H9 (cell line): ENCODE results near the gene ABCC11. TPM values are rescaled to one million over a fixed set of nuclear protein-coding genes. Genes with fewer than 3 reads are reported as not detected.

ENCODE experiments used
- DNase-seq: peaks from one replicate; pipeline ENCODE4 v3.0.0-alpha.2; 2017
- H2AFZ ChIP-seq: one replicate; pipeline ENCODE4 v1.6.1; 2013; ENCODE audit warnings: mild to moderate bottlenecking, low read length, control low read depth, moderate library complexity
- H2AK5ac ChIP-seq: 2 replicates; pipeline ENCODE4 v1.6.1; 2013; ENCODE audit warnings: low read length, control low read depth, mixed read lengths; ENCODE audit not compliant: insufficient read length
- H2BK120ac ChIP-seq: one replicate; pipeline ENCODE4 v1.6.1; 2013; ENCODE audit warnings: low read depth, mild to moderate bottlenecking, low read length, control low read depth, inconsistent platforms; ENCODE audit not compliant: poor library complexity, severe bottlenecking
- H2BK12ac ChIP-seq: 2 replicates; pipeline ENCODE4 v1.6.1; 2013; ENCODE audit warnings: low read length, control low read depth, mixed read lengths, low read depth; ENCODE audit not compliant: insufficient read length
- H2BK15ac ChIP-seq: 2 replicates; pipeline ENCODE4 v1.6.1; 2013; ENCODE audit warnings: low read depth, low read length, control low read depth
- H2BK20ac ChIP-seq: one replicate; pipeline ENCODE4 v1.6.1; 2013; ENCODE audit warnings: low read depth, mild to moderate bottlenecking, low read length, control low read depth, inconsistent platforms; ENCODE audit not compliant: poor library complexity, severe bottlenecking
- H2BK5ac ChIP-seq: 2 replicates; pipeline ENCODE4 v1.6.1; 2013; ENCODE audit warnings: low read length, control low read depth, mixed read lengths; ENCODE audit not compliant: insufficient read length
- H3K14ac ChIP-seq: 2 replicates; pipeline ENCODE4 v1.6.1; 2013; ENCODE audit warnings: low read length, control low read depth; ENCODE audit not compliant: insufficient read depth
- H3K18ac ChIP-seq: 2 replicates; pipeline ENCODE4 v1.6.1; 2013; ENCODE audit warnings: low read depth, mild to moderate bottlenecking, mixed read lengths, low read length, control low read depth; ENCODE audit not compliant: insufficient read length
- H3K23ac ChIP-seq: 2 replicates; pipeline ENCODE4 v1.6.1; 2013; ENCODE audit warnings: low read length, control low read depth, mixed read lengths, low read depth; ENCODE audit not compliant: insufficient read length
- H3K23me2 ChIP-seq: 2 replicates; pipeline ENCODE4 v1.6.1; 2013; ENCODE audit warnings: low read depth, mild to moderate bottlenecking, mixed read lengths, low read length, control low read depth; ENCODE audit not compliant: insufficient read length, poor library complexity, severe bottlenecking
- H3K27ac ChIP-seq: 2 replicates; pipeline ENCODE4 v1.5.1; 2013; ENCODE audit warnings: low read length, control low read depth, mixed read lengths, low read depth; ENCODE audit not compliant: insufficient read length
- H3K27me3 ChIP-seq: 2 replicates; pipeline ENCODE4 v1.6.1; 2013; ENCODE audit warnings: low read length, control low read depth, inconsistent platforms; ENCODE audit not compliant: insufficient read depth
- H3K4ac ChIP-seq: 2 replicates; pipeline ENCODE4 v1.6.1; 2013; ENCODE audit warnings: low read depth, mild to moderate bottlenecking, control low read depth, inconsistent platforms, low read length, moderate library complexity
- H3K4me1 ChIP-seq: 2 replicates; pipeline ENCODE4 v1.6.1; 2013; ENCODE audit warnings: low read length, control low read depth, inconsistent platforms; ENCODE audit not compliant: insufficient read depth
- H3K4me2 ChIP-seq: 2 replicates; pipeline ENCODE4 v1.6.1; 2013; ENCODE audit warnings: low read length, control low read depth, mixed read lengths; ENCODE audit not compliant: insufficient read length, insufficient read depth
- H3K56ac ChIP-seq: 2 replicates; pipeline ENCODE4 v1.6.1; 2013; ENCODE audit warnings: low read depth, mild to moderate bottlenecking, mixed read lengths, low read length, control low read depth; ENCODE audit not compliant: insufficient read length
- H3K79me1 ChIP-seq: 2 replicates; pipeline ENCODE4 v1.6.1; 2013; ENCODE audit warnings: low read depth, mild to moderate bottlenecking, moderate library complexity, low read length, control low read depth, inconsistent platforms; ENCODE audit not compliant: insufficient read depth, poor library complexity, severe bottlenecking
- H3K79me2 ChIP-seq: 2 replicates; pipeline ENCODE4 v1.6.1; 2013; ENCODE audit warnings: low read length, control low read depth, inconsistent platforms; ENCODE audit not compliant: insufficient read depth
- H3K9ac ChIP-seq: 2 replicates; pipeline ENCODE4 v1.6.1; 2013; ENCODE audit warnings: low read length, control low read depth, mixed read lengths; ENCODE audit not compliant: insufficient read length; ENCODE audit errors: extremely low read depth
- H3K9me3 ChIP-seq: one replicate; pipeline ENCODE4 v1.6.1; 2013; ENCODE audit warnings: low read depth, low read length, inconsistent platforms; ENCODE audit not compliant: control insufficient read depth
- H3T11ph ChIP-seq: one replicate; pipeline ENCODE4 v1.6.1; 2013; ENCODE audit warnings: mild to moderate bottlenecking, low read length, control low read depth, inconsistent platforms
- H4K20me1 ChIP-seq: one replicate; pipeline ENCODE4 v1.6.1; 2013; ENCODE audit not compliant: control insufficient read depth, insufficient read length, insufficient read depth
- H4K5ac ChIP-seq: 2 replicates; pipeline ENCODE4 v1.6.1; 2013; ENCODE audit warnings: low read depth, mild to moderate bottlenecking, mixed read lengths, low read length, control low read depth; ENCODE audit not compliant: insufficient read length
- H4K8ac ChIP-seq: replicated peaks from 2 replicates; pipeline ENCODE4 v1.6.1; 2013; ENCODE audit warnings: low read length, control low read depth, mixed read lengths, low read depth; ENCODE audit not compliant: insufficient read length
- H4K91ac ChIP-seq: 2 replicates; pipeline ENCODE4 v1.6.1; 2013; ENCODE audit warnings: low read depth, mild to moderate bottlenecking, moderate library complexity, mixed read lengths, low read length, control low read depth; ENCODE audit not compliant: insufficient read length
- H3K27ac Mint-ChIP-seq, 3 experiments: 2 replicates in 2 of 3; 3 replicates in 1 of 3; pipeline ENCODE4 v1.8.0; 2020 to 2021; ENCODE audit warnings: mixed read lengths in 3 of 3, mild to moderate bottlenecking in 1 of 3, moderate library complexity in 1 of 3
- H3K27me3 Mint-ChIP-seq: 2 replicates; pipeline ENCODE4 v1.8.0; 2021; ENCODE audit warnings: low read depth, mild to moderate bottlenecking, moderate library complexity, mixed read lengths
- H3K36me3 Mint-ChIP-seq, 3 experiments: 2 replicates in 2 of 3; 3 replicates in 1 of 3; pipeline ENCODE4 v1.8.0; 2020 to 2021; ENCODE audit warnings: low read depth in 3 of 3, mixed read lengths in 3 of 3; ENCODE audit not compliant: insufficient read depth in 1 of 3
- H3K4me1 Mint-ChIP-seq, 2 experiments: 2 replicates each; pipeline ENCODE4 v1.8.0; 2020; ENCODE audit warnings: mixed read lengths in 2 of 2
- H3K4me3 Mint-ChIP-seq, 2 experiments: 2 replicates in 1 of 2; 3 replicates in 1 of 2; pipeline ENCODE4 v1.8.0; 2020 to 2021; ENCODE audit warnings: mild to moderate bottlenecking in 2 of 2, mixed read lengths in 2 of 2, moderate library complexity in 1 of 2
- H3K9me3 Mint-ChIP-seq, 2 experiments: 2 replicates in 1 of 2; 3 replicates in 1 of 2; pipeline ENCODE4 v1.8.0; 2020; ENCODE audit warnings: mild to moderate bottlenecking in 2 of 2, mixed read lengths in 2 of 2, moderate library complexity in 1 of 2
- WGBS: extraction: QIAGEN DNeasy Blood & Tissue Kit; methylation state at CpG from one replicate; pipeline ENCODE4 v1.1.7; 2013; ENCODE audit warnings: missing lambda C conversion rate, low lambda C conversion rate, mixed read lengths; ENCODE audit not compliant: insufficient read length; ENCODE audit errors: extremely low coverage; 5-methylcytosine and 5-hydroxymethylcytosine counted together
- total RNA-seq: library from RNA; stranded (reverse); gene quantifications from 2 replicates; pipeline ENCODE4 v1.2.1, GENCODE V29; 2021
- TF ChIP-seq, protein P1 (sequence below): fragments of 200-600 bp; sonication (generic); conservative IDR thresholded peaks from 3 replicates; pipeline ENCODE4 v1.8.0; 2021; ENCODE audit warnings: antibody characterized with exemption, mild to moderate bottlenecking

Gene ABCC11
- total RNA-seq, 1 experiment from 2014 or later, result 0.33 TPM

DNA sequence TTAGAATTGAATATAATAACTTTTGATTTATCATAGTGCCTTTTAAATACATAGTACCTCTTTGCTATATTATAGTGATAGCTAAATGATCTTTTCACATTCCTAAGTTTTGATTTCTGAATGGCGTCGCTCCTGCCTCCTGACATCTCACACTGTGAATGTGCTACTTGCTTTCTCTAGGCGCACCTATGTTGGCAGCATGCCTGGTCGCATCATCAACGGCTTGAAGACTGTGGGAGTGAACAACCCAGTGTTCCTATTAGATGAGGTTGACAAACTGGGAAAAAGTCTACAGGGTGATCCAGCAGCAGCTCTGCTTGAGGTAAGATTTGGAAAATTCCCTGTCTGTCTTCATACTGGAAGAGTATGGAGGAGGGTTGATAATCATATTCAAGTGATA lies 29.8 kb upstream of the ABCC11 start:
- H3K18ac ChIP-seq, result no peak overlapping the region
- H3K79me2 ChIP-seq, result no peaks in the 10 kb centered on the region
- no peak overlapping the region for H2BK5ac ChIP-seq
- H2BK12ac ChIP-seq, result no peak overlapping the region
- H4K20me1 ChIP-seq, result no peaks in the 10 kb centered on the region
- H2AK5ac ChIP-seq, result no peak overlapping the region
- no peak overlapping the region for H3K56ac ChIP-seq
- Mint-ChIP-seq H3K4me3 (no peak overlapping the region), H3K27ac (peak overlapping the region in 2 of 3 experiments; percentile 3 to 89; a peak in 1 of 7 replicates), H3K9me3 (no peaks in the 10 kb centered on the region), H3K4me1 (peaks cover 3 to 9% of the 10 kb centered on the region in 2 experiments; a peak in 3 of 4 replicates), H3K36me3 (peaks cover 0 to 18% (median 6%) of the 10 kb centered on the region in 3 experiments; a peak in 4 of 7 replicates), H3K27me3 (no peaks in the 10 kb centered on the region)
- no peaks in the 10 kb centered on the region for H3K27me3 ChIP-seq
- H4K5ac ChIP-seq, result no peak overlapping the region
- no peaks in the 10 kb centered on the region for H3K9me3 ChIP-seq
- no peaks in the 10 kb centered on the region for H3K23me2 ChIP-seq
- no peak overlapping the region for H3K9ac ChIP-seq
- H3K4ac ChIP-seq, result no peak overlapping the region
- no peak overlapping the region for H2BK15ac ChIP-seq
- no peak overlapping the region for H4K8ac ChIP-seq
- H3K4me1 ChIP-seq, result peaks cover 4% of the 10 kb centered on the region
- no peak overlapping the region for H4K91ac ChIP-seq
- no peak for DNase-seq
- H2AFZ ChIP-seq, result no peak overlapping the region
- H3K14ac ChIP-seq, result no peak overlapping the region
- no peak overlapping the region for H3K23ac ChIP-seq
- H2BK120ac ChIP-seq, result no peak overlapping the region
- H3K79me1 ChIP-seq, result no peaks in the 10 kb centered on the region
- no peak overlapping the region for H3K4me2 ChIP-seq
- H2BK20ac ChIP-seq, result no peak overlapping the region
- H3K27ac ChIP-seq, result no peak overlapping the region
- TF ChIP-seq, protein P1, sequence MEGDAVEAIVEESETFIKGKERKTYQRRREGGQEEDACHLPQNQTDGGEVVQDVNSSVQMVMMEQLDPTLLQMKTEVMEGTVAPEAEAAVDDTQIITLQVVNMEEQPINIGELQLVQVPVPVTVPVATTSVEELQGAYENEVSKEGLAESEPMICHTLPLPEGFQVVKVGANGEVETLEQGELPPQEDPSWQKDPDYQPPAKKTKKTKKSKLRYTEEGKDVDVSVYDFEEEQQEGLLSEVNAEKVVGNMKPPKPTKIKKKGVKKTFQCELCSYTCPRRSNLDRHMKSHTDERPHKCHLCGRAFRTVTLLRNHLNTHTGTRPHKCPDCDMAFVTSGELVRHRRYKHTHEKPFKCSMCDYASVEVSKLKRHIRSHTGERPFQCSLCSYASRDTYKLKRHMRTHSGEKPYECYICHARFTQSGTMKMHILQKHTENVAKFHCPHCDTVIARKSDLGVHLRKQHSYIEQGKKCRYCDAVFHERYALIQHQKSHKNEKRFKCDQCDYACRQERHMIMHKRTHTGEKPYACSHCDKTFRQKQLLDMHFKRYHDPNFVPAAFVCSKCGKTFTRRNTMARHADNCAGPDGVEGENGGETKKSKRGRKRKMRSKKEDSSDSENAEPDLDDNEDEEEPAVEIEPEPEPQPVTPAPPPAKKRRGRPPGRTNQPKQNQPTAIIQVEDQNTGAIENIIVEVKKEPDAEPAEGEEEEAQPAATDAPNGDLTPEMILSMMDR, result no peak
- WGBS, result no CpG with 5 or more reads among the region's 5 CpGs
- no peak overlapping the region for H3T11ph ChIP-seq
